GM12878 (cell line): ENCODE results near the gene BAIAP2L1.

Experiments used
- CBFB ChIP-seq: IDR thresholded peaks from 2 replicates; pipeline ENCODE4 v1.6.1; 2016; ENCODE audit warnings: antibody characterized with exemption, low read depth
- CEBPB ChIP-seq, 2 experiments: fragments of 150-350 bp in 1 of 2; IDR thresholded peaks; 2 replicates each; pipeline ENCODE4 v1.6.1; 2012 to 2014; ENCODE audit warnings: low read depth in 2 of 2, low read length in 2 of 2, borderline replicate concordance in 1 of 2, inconsistent platforms in 1 of 2
- CTCF ChIP-seq, 3 experiments: IDR thresholded peaks in 2 of 3; conservative IDR thresholded peaks in 1 of 3; 2 replicates each; pipeline ENCODE4 v1.5.1; 2011; ENCODE audit warnings: low read depth in 3 of 3, low read length in 3 of 3, mild to moderate bottlenecking in 3 of 3, control low read depth in 2 of 3, moderate library complexity in 2 of 3, inconsistent platforms in 1 of 3, mixed read lengths in 1 of 3; ENCODE audit not compliant: control insufficient read depth in 2 of 3, insufficient read depth in 1 of 3; ENCODE audit errors: extremely low read depth in 1 of 3
- EGR1 ChIP-seq, 2 experiments: IDR thresholded peaks; 1 replicate in 1 of 2; 2 replicates in 1 of 2; pipeline ENCODE4 v1.6.1; 2011 to 2012; ENCODE audit warnings: low read depth in 2 of 2, low read length in 2 of 2, borderline replicate concordance in 1 of 2, mild to moderate bottlenecking in 1 of 2, moderate library complexity in 1 of 2
- ESRRA ChIP-seq: IDR thresholded peaks from 2 replicates; pipeline ENCODE4 v1.6.1; 2012; ENCODE audit warnings: mild to moderate bottlenecking, low read length, improper control_type of control experiment
- HDGF ChIP-seq: fragments of 450-650 bp; IDR thresholded peaks from 2 replicates; pipeline ENCODE4 v1.6.1; 2016; ENCODE audit warnings: antibody characterized with exemption
- IKZF1 ChIP-seq: fragments of 450-650 bp; conservative IDR thresholded peaks from 2 replicates; pipeline ENCODE4 v1.6.1; 2017; ENCODE audit warnings: antibody characterized with exemption, mild to moderate bottlenecking
- JUND ChIP-seq: IDR thresholded peaks from 2 replicates; pipeline ENCODE4 v1.6.1; 2012; ENCODE audit warnings: low read depth, mild to moderate bottlenecking, low read length, improper control_type of control experiment, moderate library complexity
- POLR2A ChIP-seq: IDR thresholded peaks from 2 replicates; pipeline ENCODE4 v1.6.1; 2011; ENCODE audit warnings: low read depth, mild to moderate bottlenecking, low read length
- RAD21 ChIP-seq: IDR thresholded peaks from 2 replicates; pipeline ENCODE4 v1.6.1; 2011; ENCODE audit warnings: mild to moderate bottlenecking, low read depth, low read length, moderate library complexity; ENCODE audit not compliant: insufficient read depth
- SREBF2 ChIP-seq: IDR thresholded peaks from 2 replicates; pipeline ENCODE4 v1.6.1; 2012; ENCODE audit warnings: mild to moderate bottlenecking, low read length
- YY1 ChIP-seq: IDR thresholded peaks from 2 replicates; pipeline ENCODE4 v1.6.1; 2011; ENCODE audit warnings: low read depth, mild to moderate bottlenecking, low read length
- ZZZ3 ChIP-seq: IDR thresholded peaks from 2 replicates; pipeline ENCODE4 v1.6.1; 2011; ENCODE audit warnings: low read depth; ENCODE audit not compliant: control insufficient read depth, insufficient read length
- TF ChIP-seq, protein P1 (sequence below): fragments of 150-350 bp; IDR thresholded peaks from 2 replicates; pipeline ENCODE4 v1.6.1; 2014; ENCODE audit warnings: mild to moderate bottlenecking, low read depth, low read length

DNA sequence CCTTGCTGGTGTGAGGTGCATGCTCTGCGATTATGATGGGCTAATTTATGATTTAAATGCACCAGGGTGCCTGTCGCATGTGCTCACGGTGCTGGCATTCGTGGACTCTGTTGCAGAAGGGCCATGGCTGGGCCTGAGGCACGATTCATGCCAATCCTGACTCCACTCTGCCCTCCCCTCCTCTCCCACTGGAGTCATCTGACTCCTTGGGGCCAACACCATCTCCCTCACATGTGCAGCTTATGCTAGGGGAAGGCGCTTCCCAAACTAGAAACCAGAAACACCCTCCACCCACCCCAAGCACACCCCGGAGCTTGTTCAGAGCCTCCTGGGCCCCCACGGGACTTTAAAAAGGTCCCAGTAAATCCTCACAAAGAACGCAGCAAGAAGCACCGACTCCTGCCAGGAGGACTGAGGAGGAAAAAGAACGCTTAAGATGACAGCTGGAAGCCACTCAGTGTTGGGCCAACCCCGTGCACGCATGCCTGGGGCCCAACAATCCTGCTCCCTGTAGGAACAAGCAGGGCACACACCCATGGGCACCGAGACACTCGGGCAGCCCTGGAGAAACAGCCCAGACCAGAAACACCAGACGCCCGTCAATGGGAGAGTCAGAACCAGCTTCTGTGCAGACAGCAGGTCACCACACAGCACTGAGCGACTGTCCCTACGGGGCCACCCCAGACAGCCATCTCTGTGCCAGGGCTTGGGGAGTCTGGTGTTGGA, 105.3 kb downstream of the BAIAP2L1 start:
- no peak for TF ChIP-seq CTCF (IDR thresholded peaks at IDR 0.05 in 2 of 3, conservative IDR thresholded peaks at IDR 0.05 in 1 of 3; ENCODE audit: control insufficient read depth in 2 of 3, extremely low read depth in 1 of 3, insufficient read depth in 1 of 3, low read depth in 3 of 3, low read length in 3 of 3)
- no peak for TF ChIP-seq CEBPB (IDR thresholded peaks at IDR 0.05; ENCODE audit: borderline replicate concordance in 1 of 2, low read depth in 2 of 2, low read length in 2 of 2)
- TF ChIP-seq ESRRA = no peak
- no peak for TF ChIP-seq ZZZ3
- no peak for TF ChIP-seq IKZF1
- no peak for TF ChIP-seq SREBF2
- no peak for TF ChIP-seq POLR2A
- TF ChIP-seq JUND = no peak
- no peak for TF ChIP-seq CBFB
- TF ChIP-seq YY1 = no peak
- TF ChIP-seq, protein P1, sequence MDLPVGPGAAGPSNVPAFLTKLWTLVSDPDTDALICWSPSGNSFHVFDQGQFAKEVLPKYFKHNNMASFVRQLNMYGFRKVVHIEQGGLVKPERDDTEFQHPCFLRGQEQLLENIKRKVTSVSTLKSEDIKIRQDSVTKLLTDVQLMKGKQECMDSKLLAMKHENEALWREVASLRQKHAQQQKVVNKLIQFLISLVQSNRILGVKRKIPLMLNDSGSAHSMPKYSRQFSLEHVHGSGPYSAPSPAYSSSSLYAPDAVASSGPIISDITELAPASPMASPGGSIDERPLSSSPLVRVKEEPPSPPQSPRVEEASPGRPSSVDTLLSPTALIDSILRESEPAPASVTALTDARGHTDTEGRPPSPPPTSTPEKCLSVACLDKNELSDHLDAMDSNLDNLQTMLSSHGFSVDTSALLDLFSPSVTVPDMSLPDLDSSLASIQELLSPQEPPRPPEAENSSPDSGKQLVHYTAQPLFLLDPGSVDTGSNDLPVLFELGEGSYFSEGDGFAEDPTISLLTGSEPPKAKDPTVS = no peak
- TF ChIP-seq HDGF = no peak
- TF ChIP-seq EGR1 (IDR thresholded peaks at IDR 0.05; ENCODE audit: borderline replicate concordance in 1 of 2, low read depth in 2 of 2, low read length in 2 of 2) = no peak
- no peak for TF ChIP-seq RAD21
